Neuron (in vitro differentiated cells): ENCODE results near the gene ASXL3.

Experiments used
- H2AFZ ChIP-seq: one replicate; pipeline ENCODE4 v1.6.1; 2013; ENCODE audit warnings: low read depth, mild to moderate bottlenecking, inconsistent platforms, low read length, moderate library complexity
- H3K27me3 ChIP-seq: one replicate; pipeline ENCODE4 v1.6.1; 2013; ENCODE audit warnings: low read length; ENCODE audit not compliant: insufficient read depth
- H3K36me3 ChIP-seq: one replicate; pipeline ENCODE4 v1.6.1; 2013; ENCODE audit warnings: low read length; ENCODE audit not compliant: insufficient read depth
- H3K4me1 ChIP-seq: one replicate; pipeline ENCODE4 v1.6.1; 2013; ENCODE audit warnings: low read length; ENCODE audit not compliant: insufficient read depth
- H3K4me3 ChIP-seq: 2 replicates; pipeline ENCODE4 v1.5.1; 2013; ENCODE audit warnings: mild to moderate bottlenecking, low read length, moderate library complexity
- H3K9me3 ChIP-seq: one replicate; pipeline ENCODE4 v1.6.1; 2013; ENCODE audit warnings: low read length

ASXL3 gene

DNA sequence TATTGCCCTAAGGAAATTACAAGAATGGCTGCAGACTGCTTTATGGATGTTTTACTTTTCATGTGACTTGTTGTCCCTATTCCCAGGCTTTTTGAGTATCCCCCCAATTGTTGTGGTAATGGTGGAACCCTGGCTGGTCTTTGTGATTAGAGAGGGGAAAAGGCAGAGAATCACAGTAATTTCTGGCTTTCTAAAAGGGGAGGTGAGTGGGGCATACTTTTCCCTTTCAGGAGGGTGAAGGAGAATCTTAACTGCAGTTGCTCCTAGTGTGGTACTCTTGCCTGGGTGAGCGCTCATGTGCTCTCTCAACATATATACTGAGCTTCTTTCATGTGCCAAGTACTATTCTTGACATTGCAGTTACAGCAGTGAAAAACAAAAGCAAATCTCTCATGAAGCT is 69.3 kb downstream of the ASXL3 start:
- no peaks in the 10 kb centered on the region for H3K27me3 ChIP-seq
- H3K4me1 ChIP-seq: peaks cover 22% of the 10 kb centered on the region
- H3K4me3 ChIP-seq: no peak overlapping the region
- H2AFZ ChIP-seq: no peak overlapping the region
- peaks cover 4% of the 10 kb centered on the region for H3K36me3 ChIP-seq
- no peaks in the 10 kb centered on the region for H3K9me3 ChIP-seq

GRCh38 chr18:33652635-33653034 is 74.6 kb downstream of the ASXL3 start:
- H2AFZ ChIP-seq: no peak overlapping the region
- H3K27me3 ChIP-seq: no peaks in the 10 kb centered on the region
- peaks cover 8% of the 10 kb centered on the region for H3K36me3 ChIP-seq
- H3K4me3 ChIP-seq: no peak overlapping the region
- no peaks in the 10 kb centered on the region for H3K9me3 ChIP-seq
- H3K4me1 ChIP-seq: peaks cover 6% of the 10 kb centered on the region

DNA sequence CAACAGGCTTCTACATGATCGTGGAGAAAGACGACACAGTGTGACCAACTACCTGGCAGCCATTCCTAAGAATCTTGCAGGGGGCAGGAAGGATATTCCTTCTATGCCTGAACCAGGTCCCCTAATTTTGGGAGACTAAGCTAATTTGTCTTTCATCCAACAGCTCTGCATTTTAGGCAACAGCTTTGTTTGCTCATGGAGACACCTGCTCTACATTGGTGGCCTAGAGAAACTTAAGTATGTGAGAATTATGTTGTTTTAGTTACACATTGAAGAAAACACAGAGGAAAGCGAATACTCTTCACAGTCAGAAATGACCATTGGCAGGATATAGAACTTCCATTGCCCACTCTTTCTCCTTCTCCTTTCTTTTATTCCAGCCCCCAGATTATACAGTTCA is 75.2 kb downstream of the ASXL3 start:
- Histone ChIP-seq H3K9me3 (no peaks in the 10 kb centered on the region), H3K4me1 (peaks cover 6% of the 10 kb centered on the region), H3K4me3 (no peak overlapping the region), H2AFZ (no peak overlapping the region), H3K36me3 (peaks cover 8% of the 10 kb centered on the region), H3K27me3 (no peaks in the 10 kb centered on the region)

- H3K36me3 ChIP-seq: peaks cover 7% of the 10 kb centered on the region
- peaks cover 6% of the 10 kb centered on the region for H3K4me1 ChIP-seq
- no peak overlapping the region for H2AFZ ChIP-seq
- no peaks in the 10 kb centered on the region for H3K27me3 ChIP-seq
- H3K9me3 ChIP-seq: no peaks in the 10 kb centered on the region
- H3K4me3 ChIP-seq: no peak overlapping the region
Measured at GRCh38 chr18:33656889-33657448, 79.0 kb downstream of the ASXL3 start.

GRCh38 chr18:33660696-33661310 is 82.8 kb downstream of the ASXL3 start:
- Histone ChIP-seq H3K27me3 (no peaks in the 10 kb centered on the region), H3K36me3 (peaks cover 12% of the 10 kb centered on the region), H2AFZ (no peak overlapping the region), H3K9me3 (no peaks in the 10 kb centered on the region), H3K4me3 (no peak overlapping the region), H3K4me1 (no peaks in the 10 kb centered on the region)

DNA sequence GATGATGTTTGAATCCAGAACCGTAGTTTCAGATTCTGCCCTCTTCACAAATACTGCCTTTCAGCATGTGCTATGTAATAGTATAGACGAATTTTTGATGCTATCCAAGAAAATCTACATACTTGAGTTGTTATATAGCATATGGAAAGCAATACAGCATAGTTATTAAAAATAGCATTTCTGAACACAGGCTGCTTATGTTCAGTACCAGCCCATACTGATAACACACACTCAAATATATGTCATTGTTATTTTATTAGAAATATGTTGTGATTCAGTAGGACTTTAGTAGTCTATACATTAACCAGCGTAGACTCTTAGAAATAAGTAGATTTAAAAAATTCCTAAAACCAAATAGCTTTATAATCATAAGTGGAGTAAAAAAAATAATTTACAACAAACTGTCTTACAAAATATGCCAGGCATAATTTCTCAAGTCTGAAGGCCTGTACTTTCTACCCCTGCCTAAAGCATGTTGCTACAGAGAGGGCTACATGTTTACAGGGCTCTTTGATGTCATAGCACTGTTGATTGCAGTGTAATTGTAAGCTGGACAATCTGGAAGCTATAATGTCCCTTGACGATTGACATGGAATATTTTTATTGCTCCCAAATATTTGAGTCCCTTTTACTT is 86.3 kb downstream of the ASXL3 start:
- Histone ChIP-seq H3K4me1 (no peaks in the 10 kb centered on the region), H3K4me3 (no peak overlapping the region), H2AFZ (no peak overlapping the region), H3K9me3 (no peaks in the 10 kb centered on the region), H3K27me3 (no peaks in the 10 kb centered on the region), H3K36me3 (peaks cover 12% of the 10 kb centered on the region)

DNA sequence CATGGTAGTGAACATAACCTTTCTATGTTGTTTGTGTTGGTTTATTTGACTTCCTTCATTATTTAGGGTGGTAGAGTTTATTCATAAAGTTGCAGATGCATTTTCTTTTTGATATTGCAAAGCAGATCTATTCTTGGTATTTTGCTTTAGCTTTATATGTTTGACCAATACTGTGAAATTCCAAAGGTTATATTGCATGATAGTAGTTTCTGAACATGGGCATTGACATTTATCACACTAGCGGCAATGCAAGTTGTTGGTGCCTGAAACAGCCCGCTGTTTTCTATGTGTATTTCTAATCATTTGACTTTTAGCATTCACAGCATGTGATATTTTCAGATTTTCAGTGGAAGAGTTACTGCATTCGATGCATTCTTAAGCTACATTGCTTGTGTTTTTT is 87.2 kb downstream of the ASXL3 start:
- peaks cover 15% of the 10 kb centered on the region for H3K36me3 ChIP-seq
- H3K9me3 ChIP-seq: no peaks in the 10 kb centered on the region
- H3K4me3 ChIP-seq: no peak overlapping the region
- H2AFZ ChIP-seq: no peak overlapping the region
- H3K4me1 ChIP-seq: no peaks in the 10 kb centered on the region
- H3K27me3 ChIP-seq: no peaks in the 10 kb centered on the region

GRCh38 chr18:33665641-33666040 is 87.6 kb downstream of the ASXL3 start:
- Histone ChIP-seq H3K27me3 (no peaks in the 10 kb centered on the region), H3K36me3 (peaks cover 15% of the 10 kb centered on the region), H3K4me1 (peaks cover 2% of the 10 kb centered on the region), H2AFZ (no peak overlapping the region), H3K9me3 (no peaks in the 10 kb centered on the region), H3K4me3 (no peak overlapping the region)

- Histone ChIP-seq H3K36me3 (peaks cover 17% of the 10 kb centered on the region), H2AFZ (no peak overlapping the region), H3K4me1 (peaks cover 14% of the 10 kb centered on the region), H3K4me3 (no peak overlapping the region), H3K9me3 (no peaks in the 10 kb centered on the region), H3K27me3 (no peaks in the 10 kb centered on the region)
Measured at GRCh38 chr18:33666915-33667314, 88.9 kb downstream of the ASXL3 start.

- Histone ChIP-seq H3K27me3 (no peaks in the 10 kb centered on the region), H2AFZ (no peak overlapping the region), H3K36me3 (peaks cover 18% of the 10 kb centered on the region), H3K9me3 (no peaks in the 10 kb centered on the region), H3K4me3 (no peak overlapping the region), H3K4me1 (peaks cover 21% of the 10 kb centered on the region)
Measured at GRCh38 chr18:33669589-33669988, 91.6 kb downstream of the ASXL3 start.

- Histone ChIP-seq H3K4me3 (no peak overlapping the region), H2AFZ (no peak overlapping the region), H3K4me1 (peaks cover 21% of the 10 kb centered on the region), H3K9me3 (no peaks in the 10 kb centered on the region), H3K36me3 (peaks cover 21% of the 10 kb centered on the region), H3K27me3 (no peaks in the 10 kb centered on the region)
Measured at GRCh38 chr18:33670029-33670428, 92.0 kb downstream of the ASXL3 start.

- Histone ChIP-seq H3K27me3 (no peaks in the 10 kb centered on the region), H3K9me3 (peaks cover 3% of the 10 kb centered on the region), H2AFZ (no peak overlapping the region), H3K36me3 (peaks cover 32% of the 10 kb centered on the region), H3K4me1 (peaks cover 21% of the 10 kb centered on the region), H3K4me3 (no peak overlapping the region)
Measured at GRCh38 chr18:33673689-33674088, 95.7 kb downstream of the ASXL3 start.

- H3K9me3 ChIP-seq: peaks cover 3% of the 10 kb centered on the region
- H3K4me1 ChIP-seq: peaks cover 10% of the 10 kb centered on the region
- no peak overlapping the region for H2AFZ ChIP-seq
- H3K36me3 ChIP-seq: peaks cover 25% of the 10 kb centered on the region
- no peak overlapping the region for H3K4me3 ChIP-seq
- H3K27me3 ChIP-seq: no peaks in the 10 kb centered on the region
Measured at GRCh38 chr18:33676593-33676992, 98.6 kb downstream of the ASXL3 start.
